Activated naive CD8-positive, alpha-beta T cell treated with anti-CD3 and anti-CD28 coated beads for 36 hours (primary cell): ENCODE results near the gene GNS. TPM values are rescaled to one million over a fixed set of nuclear protein-coding genes. Genes with fewer than 3 reads are reported as not detected.

Experiments used
- DNase-seq: peaks from one replicate; pipeline ENCODE4 v3.0.0; 2021
- H3K27ac Mint-ChIP-seq: one replicate; pipeline ENCODE4 v1.8.0; 2022; ENCODE audit warnings: mild to moderate bottlenecking, moderate library complexity, mixed read lengths
- H3K27me3 Mint-ChIP-seq: one replicate; pipeline ENCODE4 v1.8.0; 2022; ENCODE audit warnings: mild to moderate bottlenecking, mixed read lengths
- H3K36me3 Mint-ChIP-seq: one replicate; pipeline ENCODE4 v1.8.0; 2021; ENCODE audit warnings: mild to moderate bottlenecking, mixed read lengths
- H3K4me1 Mint-ChIP-seq: one replicate; pipeline ENCODE4 v1.8.0; 2021; ENCODE audit warnings: mixed read lengths
- H3K4me3 Mint-ChIP-seq: one replicate; pipeline ENCODE4 v1.8.0; 2022; ENCODE audit warnings: mild to moderate bottlenecking, moderate library complexity, mixed read lengths
- H3K9me3 Mint-ChIP-seq: one replicate; pipeline ENCODE4 v1.8.0; 2022; ENCODE audit warnings: mixed read lengths
- total RNA-seq, 2 experiments: library from RNA; stranded (reverse); gene quantifications; one replicate each; pipeline ENCODE4 v1.2.3, GENCODE V29; 2021

GNS gene
- total RNA-seq, 2 experiments from 2014 or later: 18.4 to 21.4 TPM

DNA sequence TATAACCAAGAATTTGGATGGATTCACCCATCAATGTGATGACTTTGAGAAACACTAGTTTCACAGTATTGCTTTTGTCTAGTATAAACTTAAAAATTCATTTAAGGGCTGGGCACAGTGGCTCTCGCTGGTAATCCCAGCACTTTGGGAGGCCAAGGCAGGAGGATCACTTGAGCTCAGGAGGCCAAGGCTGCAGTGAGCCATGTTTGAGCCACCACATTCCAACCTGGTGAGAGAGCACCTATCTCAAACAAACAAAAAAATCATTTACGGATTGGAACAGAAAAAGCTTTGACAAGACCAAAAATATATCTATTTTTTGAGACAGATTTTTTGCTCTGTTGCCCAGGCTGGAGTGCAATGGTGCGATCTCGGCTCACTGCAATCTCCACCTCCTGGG lies 27.5 kb downstream of the GNS start:
- DNase-seq: no peak
- peaks cover 28% of the 10 kb centered on the region for H3K36me3 Mint-ChIP-seq
- H3K27ac Mint-ChIP-seq: no peak overlapping the region
- H3K27me3 Mint-ChIP-seq: no peaks in the 10 kb centered on the region
- no peaks in the 10 kb centered on the region for H3K9me3 Mint-ChIP-seq
- H3K4me1 Mint-ChIP-seq: peaks cover 12% of the 10 kb centered on the region
- H3K4me3 Mint-ChIP-seq: no peak overlapping the region

DNA sequence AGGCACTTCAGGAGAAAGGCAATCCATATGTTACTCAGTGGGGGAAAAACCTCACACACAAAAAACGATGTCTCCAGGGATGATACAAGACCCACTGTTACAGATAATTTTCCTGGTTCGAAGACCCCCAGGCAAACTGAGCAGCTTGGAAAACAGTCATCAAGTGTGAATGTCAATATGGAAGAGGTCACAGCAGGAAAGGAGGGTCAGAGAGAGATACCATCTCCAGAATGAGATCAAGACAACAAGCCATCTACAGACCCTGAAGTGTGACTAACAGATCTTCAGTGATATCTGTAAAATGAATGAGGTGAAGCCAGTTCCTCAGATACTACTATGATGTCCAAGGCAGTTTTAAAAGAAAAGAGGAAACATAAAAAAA lies 28.6 kb downstream of the GNS start:
- Mint-ChIP-seq H3K4me1 (peaks cover 12% of the 10 kb centered on the region), H3K27me3 (no peaks in the 10 kb centered on the region), H3K27ac (peak overlapping the region; percentile 59), H3K9me3 (no peaks in the 10 kb centered on the region), H3K36me3 (peaks cover 25% of the 10 kb centered on the region), H3K4me3 (no peak overlapping the region)
- DNase-seq: no peak

GRCh38 chr12:64729909-64730587 lies 29.2 kb downstream of the GNS start:
- Mint-ChIP-seq H3K27me3 (no peaks in the 10 kb centered on the region), H3K9me3 (no peaks in the 10 kb centered on the region), H3K4me1 (peaks cover 12% of the 10 kb centered on the region), H3K4me3 (no peak overlapping the region), H3K36me3 (peaks cover 25% of the 10 kb centered on the region), H3K27ac (peak overlapping the region; percentile 76)
- no peak for DNase-seq

- DNase-seq: no peak
- H3K4me1 Mint-ChIP-seq: peaks cover 4% of the 10 kb centered on the region
- H3K4me3 Mint-ChIP-seq: no peak overlapping the region
- H3K36me3 Mint-ChIP-seq: peaks cover 24% of the 10 kb centered on the region
- no peaks in the 10 kb centered on the region for H3K27me3 Mint-ChIP-seq
- H3K9me3 Mint-ChIP-seq: no peaks in the 10 kb centered on the region
- H3K27ac Mint-ChIP-seq: no peak overlapping the region
These were observed 34.9 kb downstream of the GNS start for GRCh38 chr12:64724201-64724745.

- Mint-ChIP-seq H3K27ac (no peak overlapping the region), H3K4me3 (no peak overlapping the region), H3K4me1 (peaks cover 4% of the 10 kb centered on the region)
These were observed 35.6 kb downstream of the GNS start for GRCh38 chr12:64723630-64724029.

GRCh38 chr12:64722835-64723234 lies 36.4 kb downstream of the GNS start:
- DNase-seq: no peak
- H3K27me3 Mint-ChIP-seq: no peaks in the 10 kb centered on the region
- H3K27ac Mint-ChIP-seq: no peak overlapping the region
- H3K36me3 Mint-ChIP-seq: peaks cover 21% of the 10 kb centered on the region
- H3K4me1 Mint-ChIP-seq: peaks cover 4% of the 10 kb centered on the region
- H3K9me3 Mint-ChIP-seq: no peaks in the 10 kb centered on the region
- H3K4me3 Mint-ChIP-seq: no peak overlapping the region

More at GRCh38 chr12:64723630-64724029, 35.6 kb downstream of the GNS start:
- no peaks in the 10 kb centered on the region for H3K9me3 Mint-ChIP-seq
- DNase-seq: no peak
- no peaks in the 10 kb centered on the region for H3K27me3 Mint-ChIP-seq
- peaks cover 27% of the 10 kb centered on the region for H3K36me3 Mint-ChIP-seq

- H3K27me3 Mint-ChIP-seq: no peaks in the 10 kb centered on the region
- H3K9me3 Mint-ChIP-seq: no peaks in the 10 kb centered on the region
- H3K36me3 Mint-ChIP-seq: peaks cover 22% of the 10 kb centered on the region
- H3K4me1 Mint-ChIP-seq: peaks cover 10% of the 10 kb centered on the region
- no peak for DNase-seq
- no peak overlapping the region for H3K27ac Mint-ChIP-seq
- H3K4me3 Mint-ChIP-seq: no peak overlapping the region
These were observed 38.3 kb downstream of the GNS start for GRCh38 chr12:64720884-64721283.

GRCh38 chr12:64718649-64719048 lies 40.6 kb downstream of the GNS start:
- no peak for DNase-seq
- Mint-ChIP-seq H3K36me3 (peaks cover 40% of the 10 kb centered on the region), H3K9me3 (no peaks in the 10 kb centered on the region), H3K4me1 (peaks cover 21% of the 10 kb centered on the region), H3K27ac (no peak overlapping the region), H3K27me3 (no peaks in the 10 kb centered on the region), H3K4me3 (no peak overlapping the region)

DNA sequence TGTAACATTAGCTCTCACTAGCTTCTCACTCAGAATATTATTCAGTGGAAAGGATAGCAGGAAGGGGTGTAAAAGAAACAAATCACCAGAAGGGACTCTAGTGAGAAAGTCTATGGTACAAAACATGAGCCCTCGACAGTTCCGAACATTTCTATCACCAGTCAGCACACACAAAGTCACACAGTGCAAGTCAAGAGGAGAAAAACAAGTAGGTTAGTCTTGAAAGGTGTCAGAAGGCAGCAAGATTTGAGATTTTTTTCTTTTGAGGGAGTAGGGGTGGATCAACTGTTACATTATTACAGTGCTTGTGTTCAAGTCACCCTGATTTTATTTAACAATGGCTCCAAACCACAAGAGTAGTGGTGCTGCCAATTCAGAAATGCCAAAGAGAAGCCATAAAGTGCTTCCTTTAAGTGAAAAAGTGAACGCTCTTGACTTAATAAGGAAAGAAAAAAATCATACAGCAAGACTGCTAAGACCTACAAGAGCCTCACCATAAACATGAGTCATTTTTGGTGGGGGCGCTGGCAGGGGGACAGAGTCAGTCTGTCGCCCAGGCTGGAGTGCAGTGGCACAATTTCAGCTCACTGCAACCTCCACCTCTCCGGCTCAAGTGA lies 42.3 kb downstream of the GNS start:
- H3K27me3 Mint-ChIP-seq: no peaks in the 10 kb centered on the region
- H3K4me1 Mint-ChIP-seq: peaks cover 24% of the 10 kb centered on the region
- H3K27ac Mint-ChIP-seq: no peak overlapping the region
- H3K9me3 Mint-ChIP-seq: no peaks in the 10 kb centered on the region
- H3K36me3 Mint-ChIP-seq: peaks cover 39% of the 10 kb centered on the region
- DNase-seq: no peak
- no peak overlapping the region for H3K4me3 Mint-ChIP-seq

- Mint-ChIP-seq H3K4me1 (peaks cover 24% of the 10 kb centered on the region), H3K4me3 (no peak overlapping the region), H3K36me3 (peaks cover 38% of the 10 kb centered on the region), H3K27ac (no peak overlapping the region), H3K9me3 (no peaks in the 10 kb centered on the region), H3K27me3 (no peaks in the 10 kb centered on the region)
- no peak for DNase-seq
These were observed 42.8 kb downstream of the GNS start for GRCh38 chr12:64716371-64716770.

DNA sequence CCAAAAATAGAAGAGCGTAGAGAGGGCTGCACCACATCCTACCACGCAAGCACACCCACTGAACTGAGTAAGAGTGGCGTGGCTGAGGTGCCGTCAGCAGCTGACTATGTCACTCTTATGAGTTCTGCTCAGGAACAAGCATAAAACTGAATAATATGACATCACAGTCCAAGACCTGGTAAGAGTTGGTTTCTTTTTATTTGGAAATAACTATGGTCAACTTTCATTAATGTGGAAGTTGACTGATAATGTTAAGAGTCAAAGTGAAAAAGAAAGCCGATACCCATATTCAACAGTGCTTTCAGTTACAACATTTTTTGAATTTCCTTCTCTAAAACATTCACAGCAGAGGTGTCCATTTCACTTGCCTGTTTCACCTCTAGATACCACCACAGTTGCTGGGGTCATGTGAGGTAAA lies 44.6 kb downstream of the GNS start:
- peak overlapping the region; percentile 52 for H3K27ac Mint-ChIP-seq
- H3K36me3 Mint-ChIP-seq: peaks cover 34% of the 10 kb centered on the region
- H3K4me3 Mint-ChIP-seq: no peak overlapping the region
- DNase-seq: no peak
- no peaks in the 10 kb centered on the region for H3K9me3 Mint-ChIP-seq
- no peaks in the 10 kb centered on the region for H3K27me3 Mint-ChIP-seq
- H3K4me1 Mint-ChIP-seq: peaks cover 24% of the 10 kb centered on the region

GRCh38 chr12:64713376-64713775 lies 45.8 kb downstream of the GNS start:
- Mint-ChIP-seq H3K27me3 (no peaks in the 10 kb centered on the region), H3K36me3 (peaks cover 29% of the 10 kb centered on the region), H3K4me3 (no peak overlapping the region), H3K27ac (no peak overlapping the region), H3K4me1 (peaks cover 24% of the 10 kb centered on the region), H3K9me3 (no peaks in the 10 kb centered on the region)
- no peak for DNase-seq

- peaks cover 18% of the 10 kb centered on the region for H3K4me1 Mint-ChIP-seq
- peaks cover 7% of the 10 kb centered on the region for H3K36me3 Mint-ChIP-seq
- no peaks in the 10 kb centered on the region for H3K9me3 Mint-ChIP-seq
- no peak overlapping the region for H3K27ac Mint-ChIP-seq
- no peak overlapping the region for H3K4me3 Mint-ChIP-seq
- no peaks in the 10 kb centered on the region for H3K27me3 Mint-ChIP-seq
- no peak for DNase-seq
These were observed 49.8 kb downstream of the GNS start for GRCh38 chr12:64709429-64709828.

GRCh38 chr12:64707926-64708325 lies 51.3 kb downstream of the GNS start:
- no peak overlapping the region for H3K4me3 Mint-ChIP-seq
- no peak for DNase-seq
- peaks cover 3% of the 10 kb centered on the region for H3K36me3 Mint-ChIP-seq
- H3K4me1 Mint-ChIP-seq: peaks cover 4% of the 10 kb centered on the region
- H3K9me3 Mint-ChIP-seq: no peaks in the 10 kb centered on the region
- H3K27ac Mint-ChIP-seq: no peak overlapping the region
- no peaks in the 10 kb centered on the region for H3K27me3 Mint-ChIP-seq

- Mint-ChIP-seq H3K27me3 (no peaks in the 10 kb centered on the region), H3K4me3 (no peak overlapping the region), H3K9me3 (no peaks in the 10 kb centered on the region), H3K36me3 (peaks cover 1% of the 10 kb centered on the region), H3K27ac (no peak overlapping the region), H3K4me1 (peaks cover 6% of the 10 kb centered on the region)
- no peak for DNase-seq
These were observed 51.8 kb downstream of the GNS start for GRCh38 chr12:64707362-64707761.

GRCh38 chr12:64706857-64707256 lies 52.3 kb downstream of the GNS start:
- peaks cover 1% of the 10 kb centered on the region for H3K36me3 Mint-ChIP-seq
- H3K27me3 Mint-ChIP-seq: no peaks in the 10 kb centered on the region
- H3K4me1 Mint-ChIP-seq: peaks cover 6% of the 10 kb centered on the region
- no peak overlapping the region for H3K27ac Mint-ChIP-seq
- H3K9me3 Mint-ChIP-seq: no peaks in the 10 kb centered on the region
- no peak for DNase-seq
- no peak overlapping the region for H3K4me3 Mint-ChIP-seq
